GM10266 (cell line): Measurements from ENCODE around the gene AMOTL1.
"Not testable (repeated sequence)": the region's sequence is repeated elsewhere in the genome, so short reads cannot be mapped to it uniquely, and the experiment has no call there.

Source experiments
- DNase-seq: peaks from one replicate; pipeline ENCODE4 v3.0.0; 2012; ENCODE audit errors: extremely low spot score
- TF ChIP-seq, protein P1 (sequence below): IDR thresholded peaks from 2 replicates; pipeline ENCODE4 v1.5.1; 2012; ENCODE audit warnings: mild to moderate bottlenecking, low read depth; ENCODE audit not compliant: control insufficient read depth, insufficient read depth; ENCODE audit errors: missing control alignments

AMOTL1 gene

DNA sequence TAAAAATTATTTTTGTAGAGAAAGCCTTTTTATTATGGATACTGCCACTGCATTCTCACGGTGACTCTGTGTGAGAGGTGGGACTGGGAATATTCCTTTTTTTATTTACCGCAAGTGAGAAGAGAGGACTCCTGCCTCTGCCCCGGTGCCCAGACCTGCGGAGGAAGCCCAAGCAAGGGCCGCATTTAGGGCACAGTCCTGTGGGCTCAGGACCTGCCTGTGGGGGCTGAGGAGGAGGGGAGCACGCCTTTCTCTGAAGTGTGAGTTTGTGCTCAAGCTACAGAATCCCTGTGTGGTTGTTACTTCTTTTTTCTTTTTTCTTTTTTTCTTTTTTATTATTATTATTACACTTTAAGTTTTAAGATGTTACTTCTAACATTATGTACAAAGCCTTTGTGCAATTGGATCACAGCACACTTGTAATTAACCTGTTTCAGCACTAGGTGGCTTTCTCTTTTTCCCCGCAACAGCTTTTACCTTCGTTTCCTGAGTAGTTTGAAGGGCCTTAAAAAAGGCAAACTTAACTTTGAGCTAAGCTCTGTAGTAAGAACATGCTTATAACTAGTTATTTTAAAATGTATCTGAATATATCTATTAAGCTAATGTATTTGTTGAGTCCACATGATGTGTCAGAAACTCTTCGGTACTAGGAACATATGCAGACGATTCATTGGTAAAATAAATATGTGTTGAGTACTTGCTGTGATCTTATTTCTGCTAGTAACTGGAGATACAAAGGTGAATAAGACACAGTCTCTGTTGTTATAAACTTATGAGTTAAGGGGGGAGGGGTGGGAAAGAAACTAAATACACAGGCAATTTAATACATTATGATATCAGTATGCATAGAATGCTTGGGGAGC is 18.3 kb downstream of the AMOTL1 start:
- TF ChIP-seq, protein P1, sequence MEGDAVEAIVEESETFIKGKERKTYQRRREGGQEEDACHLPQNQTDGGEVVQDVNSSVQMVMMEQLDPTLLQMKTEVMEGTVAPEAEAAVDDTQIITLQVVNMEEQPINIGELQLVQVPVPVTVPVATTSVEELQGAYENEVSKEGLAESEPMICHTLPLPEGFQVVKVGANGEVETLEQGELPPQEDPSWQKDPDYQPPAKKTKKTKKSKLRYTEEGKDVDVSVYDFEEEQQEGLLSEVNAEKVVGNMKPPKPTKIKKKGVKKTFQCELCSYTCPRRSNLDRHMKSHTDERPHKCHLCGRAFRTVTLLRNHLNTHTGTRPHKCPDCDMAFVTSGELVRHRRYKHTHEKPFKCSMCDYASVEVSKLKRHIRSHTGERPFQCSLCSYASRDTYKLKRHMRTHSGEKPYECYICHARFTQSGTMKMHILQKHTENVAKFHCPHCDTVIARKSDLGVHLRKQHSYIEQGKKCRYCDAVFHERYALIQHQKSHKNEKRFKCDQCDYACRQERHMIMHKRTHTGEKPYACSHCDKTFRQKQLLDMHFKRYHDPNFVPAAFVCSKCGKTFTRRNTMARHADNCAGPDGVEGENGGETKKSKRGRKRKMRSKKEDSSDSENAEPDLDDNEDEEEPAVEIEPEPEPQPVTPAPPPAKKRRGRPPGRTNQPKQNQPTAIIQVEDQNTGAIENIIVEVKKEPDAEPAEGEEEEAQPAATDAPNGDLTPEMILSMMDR = peak; percentile 47
- peak; percentile 40 for DNase-seq

DNA sequence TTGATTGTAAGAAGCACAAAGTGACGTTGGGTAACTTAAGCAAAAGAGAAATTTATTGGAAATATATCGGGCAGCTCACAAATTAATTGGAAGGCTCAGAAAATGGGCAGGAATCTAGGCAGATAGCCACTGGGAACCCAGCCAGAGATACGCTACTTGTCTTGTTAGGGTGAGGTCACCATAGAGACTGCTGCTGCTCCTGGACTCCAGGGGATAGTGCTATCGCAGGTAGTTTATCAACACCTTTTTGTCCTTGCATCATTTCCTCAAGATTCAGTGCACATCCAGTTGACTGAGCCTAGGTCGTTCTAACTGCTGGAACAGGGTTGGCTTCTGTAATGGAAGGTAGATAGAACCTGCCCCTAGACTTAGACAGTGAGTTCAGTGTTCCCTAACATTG is 19.6 kb downstream of the AMOTL1 start:
- no peak for DNase-seq
- TF ChIP-seq, protein P1 = no peak

DNA sequence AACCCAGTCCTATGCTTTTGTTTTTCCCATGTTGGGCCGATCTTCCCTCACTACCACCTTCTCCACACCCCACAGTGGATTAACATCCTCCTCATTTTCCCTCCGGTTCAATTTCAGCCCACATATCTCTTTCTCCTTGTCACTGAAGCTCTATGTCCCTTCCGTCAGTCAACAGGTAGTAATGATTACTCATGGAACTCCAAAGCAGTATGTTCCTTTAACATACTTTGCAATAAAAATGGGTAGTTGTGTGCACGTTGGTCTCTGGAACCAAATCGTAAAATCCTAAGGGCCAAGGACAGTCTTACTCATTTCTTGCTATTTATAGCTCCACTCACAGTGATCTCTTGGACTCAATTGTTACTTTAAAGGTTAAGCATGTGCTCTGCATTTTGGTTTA is 20.2 kb downstream of the AMOTL1 start:
- DNase-seq = no peak
- TF ChIP-seq, protein P1 = no peak

DNA sequence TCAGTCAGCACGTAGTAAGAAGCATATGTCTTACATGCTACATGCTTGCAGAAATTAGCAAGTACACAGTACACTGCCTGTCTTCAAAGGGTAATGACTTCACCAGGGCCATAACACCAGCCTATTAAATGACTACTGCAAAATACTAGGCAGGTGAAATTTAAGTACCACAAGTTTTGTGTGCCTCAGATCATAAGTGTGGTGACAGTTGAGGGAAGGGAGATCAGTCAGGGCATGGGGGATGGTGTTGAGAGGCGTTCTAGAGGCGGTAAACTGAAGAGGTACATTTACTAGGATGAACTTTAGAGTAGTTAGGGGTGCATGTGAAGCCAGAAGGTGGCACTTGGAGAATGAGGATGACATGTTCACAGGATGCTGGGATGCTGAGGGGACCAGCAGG is 22.0 kb downstream of the AMOTL1 start:
- no peak for DNase-seq
- TF ChIP-seq, protein P1 = no peak

DNA sequence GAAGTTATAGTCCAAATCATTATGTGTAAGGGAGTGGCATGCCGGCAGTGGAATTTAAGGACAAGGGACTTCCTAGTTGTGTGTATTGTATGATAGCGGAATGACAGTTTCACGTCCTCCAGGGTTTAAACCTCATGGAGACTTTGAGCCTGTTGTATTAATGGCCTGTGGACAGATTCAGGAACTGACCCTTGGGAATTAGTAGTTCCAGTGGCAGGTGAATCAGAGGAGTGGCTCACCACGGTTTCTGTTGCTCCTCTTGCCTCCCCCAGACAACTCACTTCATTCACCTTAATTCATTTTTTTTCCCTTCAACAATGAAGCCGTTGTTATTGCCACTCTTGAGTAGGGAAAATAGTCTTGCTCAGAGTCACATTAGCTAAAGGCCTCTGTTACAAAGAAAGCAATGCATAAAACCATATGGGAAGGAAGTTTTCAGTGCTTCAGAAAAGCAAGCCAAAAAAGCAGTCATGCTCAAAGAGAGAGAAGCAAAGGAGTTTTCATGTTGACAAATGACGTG is 22.6 kb downstream of the AMOTL1 start:
- TF ChIP-seq, protein P1 = no peak
- no peak for DNase-seq

DNA sequence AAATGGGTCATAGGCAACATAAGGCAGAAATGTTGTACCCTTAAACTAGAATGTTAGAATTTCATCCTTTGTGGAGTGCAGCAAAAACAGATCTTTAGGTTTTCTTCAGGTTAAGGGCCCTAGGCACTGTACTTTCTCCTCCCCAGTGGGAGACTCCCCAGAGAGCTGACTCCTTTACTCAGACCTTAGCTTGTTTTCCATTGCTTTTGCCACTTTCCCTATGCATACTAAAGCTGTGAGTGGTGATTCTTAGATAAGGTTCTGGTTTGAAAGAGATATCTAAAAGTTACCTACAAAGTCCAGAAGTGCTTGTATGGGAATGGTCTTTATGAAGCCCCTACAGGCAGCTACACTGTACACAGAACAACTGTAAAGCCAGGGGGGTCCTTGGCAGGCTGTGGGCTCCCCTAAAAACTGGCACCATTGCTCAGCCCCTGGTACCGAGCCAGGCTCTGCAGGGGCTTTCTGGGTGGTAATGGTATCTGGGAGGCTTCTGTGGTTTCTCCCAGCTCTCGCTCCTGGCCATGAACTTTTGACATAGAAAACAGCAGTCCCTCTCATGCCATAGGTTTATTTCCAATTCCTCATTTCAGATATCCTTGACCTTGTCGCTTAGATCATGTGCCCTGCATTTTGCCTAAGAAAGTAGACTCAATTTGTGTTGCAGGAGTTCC is 23.2 kb downstream of the AMOTL1 start:
- DNase-seq = no peak
- TF ChIP-seq, protein P1 = no peak

DNA sequence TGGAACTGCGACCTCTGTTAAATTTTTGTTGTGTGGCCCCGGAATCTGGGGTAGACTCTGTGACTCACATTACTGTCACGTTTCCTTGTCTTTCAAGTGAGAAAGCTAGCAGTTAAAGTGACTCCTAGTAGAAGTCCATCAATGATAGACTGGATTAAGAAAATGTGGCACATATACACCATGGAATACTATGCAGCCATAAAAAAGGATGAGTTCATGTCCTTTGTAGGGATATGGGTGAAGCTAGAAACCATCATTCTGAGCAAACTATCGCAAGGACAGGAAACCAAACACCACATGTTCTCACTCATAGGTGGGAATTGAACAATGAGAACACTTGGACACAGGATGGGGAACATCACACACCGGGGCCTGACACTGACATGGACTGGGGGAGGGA is 23.8 kb downstream of the AMOTL1 start:
- DNase-seq = not testable (repeated sequence)
